ENCODE results near the gene SEC24D.

SEC24D gene

DNA sequence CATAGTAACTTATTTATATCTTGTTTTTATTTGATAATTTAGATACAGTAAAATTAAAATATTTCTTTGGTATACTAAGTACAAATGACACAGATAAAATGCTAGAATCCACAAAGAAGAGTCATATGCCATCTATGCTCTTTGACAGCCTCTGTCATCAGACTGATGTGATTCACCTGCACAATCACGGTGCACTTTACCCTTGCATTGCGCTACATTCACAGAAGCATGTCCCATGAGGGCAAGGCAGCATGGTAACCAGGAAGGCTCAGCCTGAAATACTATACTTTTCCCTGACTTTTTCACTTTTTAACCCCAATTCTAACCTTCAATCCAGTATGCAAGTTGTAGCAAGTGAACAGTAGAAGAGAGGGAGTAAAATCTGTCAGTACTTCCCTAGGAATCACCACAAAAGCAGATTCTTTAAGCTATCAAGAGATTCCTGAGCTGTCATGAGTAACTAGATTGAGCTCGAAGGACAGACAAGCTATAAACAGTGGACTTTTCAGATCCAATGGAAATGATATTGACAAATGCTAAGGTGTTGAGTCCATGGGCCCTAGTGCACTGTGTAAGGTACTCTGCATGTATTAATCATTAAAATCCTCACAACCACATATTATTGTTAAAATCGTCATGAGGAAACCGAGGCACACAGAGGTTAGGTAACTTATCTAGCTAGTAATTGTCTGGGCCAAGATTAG lies 14.2 kb downstream of the SEC24D start:
- no peak for TF ChIP-seq CTCF (IDR thresholded peaks at IDR 0.05; ENCODE audit: insufficient read depth, missing control alignments)
- DNase-seq (ENCODE audit: insufficient read length, low spot score), result no peak
- FAIRE-seq, result no peak

DNA sequence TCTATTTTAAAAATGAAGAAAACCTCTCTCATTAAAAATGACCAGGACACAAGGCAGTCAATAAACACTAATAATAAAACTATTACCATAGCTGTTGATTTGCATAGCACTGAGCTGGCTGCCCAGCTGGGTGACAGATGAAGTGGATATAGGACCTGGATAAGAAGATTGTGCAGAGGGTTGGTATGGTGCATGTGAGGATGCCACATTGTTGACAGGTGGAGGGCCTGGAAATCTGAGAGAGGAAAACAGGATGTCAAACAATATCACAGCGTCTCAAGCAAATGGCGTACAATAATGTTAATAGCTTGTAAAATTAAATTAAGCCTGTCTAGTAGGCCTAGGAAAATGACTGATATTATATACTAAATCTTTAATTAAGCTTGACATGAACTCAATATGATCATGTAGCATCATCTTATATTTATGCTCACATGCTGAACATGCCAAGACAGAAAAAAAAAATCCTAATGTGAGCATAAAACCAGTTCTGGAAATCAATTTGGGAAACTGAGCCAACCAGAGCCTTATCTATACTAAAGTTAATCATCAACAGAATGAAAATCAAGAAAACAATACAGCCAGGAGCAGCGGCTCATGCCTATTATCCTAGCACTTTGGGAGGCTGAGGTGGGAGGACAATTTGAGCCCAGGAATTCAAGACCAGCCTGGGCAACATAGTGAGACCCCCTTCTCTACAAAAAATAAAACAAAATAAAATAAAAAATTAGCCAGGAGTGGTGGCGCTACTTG lies 18.6 kb downstream of the SEC24D start:
- DNase-seq (ENCODE audit: insufficient read length, low spot score) (peak; percentile 45), FAIRE-seq (peak; percentile 71)
- TF ChIP-seq CTCF (IDR thresholded peaks at IDR 0.05; ENCODE audit: insufficient read depth, missing control alignments), result no peak

DNA sequence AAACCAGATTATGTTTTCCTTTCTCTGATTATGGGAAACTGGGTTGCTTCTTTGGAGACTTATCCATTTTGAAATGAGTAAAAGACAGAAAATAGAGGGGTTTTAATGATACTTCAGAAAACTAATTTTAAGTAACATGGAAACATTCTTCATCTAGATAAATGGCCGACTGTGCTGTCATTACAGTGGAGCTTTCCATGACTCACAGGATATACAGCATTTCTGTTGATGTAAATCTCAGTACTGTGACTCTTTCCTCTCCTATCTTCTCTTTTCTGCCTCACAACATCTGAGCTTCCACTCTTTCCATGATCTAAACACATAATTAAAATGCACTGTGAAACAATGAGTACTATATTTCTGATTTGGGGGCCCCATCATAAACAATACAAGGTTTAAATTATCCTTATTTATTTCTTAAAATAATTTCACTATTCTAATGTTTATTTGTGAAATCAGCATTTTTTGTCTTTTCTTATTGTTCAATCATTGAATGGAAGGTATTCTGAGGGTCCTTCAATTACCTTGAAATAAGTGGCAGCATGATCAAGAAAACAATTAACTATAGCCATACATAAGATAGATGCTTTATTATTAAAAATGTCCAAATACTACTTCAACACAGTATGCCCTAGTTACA lies 19.3 kb downstream of the SEC24D start:
- DNase-seq (ENCODE audit: insufficient read length, low spot score) (no peak), FAIRE-seq (no peak)
- no peak for TF ChIP-seq CTCF (IDR thresholded peaks at IDR 0.05; ENCODE audit: insufficient read depth, missing control alignments)

- TF ChIP-seq CTCF (IDR thresholded peaks at IDR 0.05; ENCODE audit: insufficient read depth, missing control alignments), result no peak
- no peak for FAIRE-seq
- DNase-seq (ENCODE audit: insufficient read length, low spot score), result no peak
Measured at GRCh38 chr4:118814891-118815290, 21.0 kb downstream of the SEC24D start.

DNA sequence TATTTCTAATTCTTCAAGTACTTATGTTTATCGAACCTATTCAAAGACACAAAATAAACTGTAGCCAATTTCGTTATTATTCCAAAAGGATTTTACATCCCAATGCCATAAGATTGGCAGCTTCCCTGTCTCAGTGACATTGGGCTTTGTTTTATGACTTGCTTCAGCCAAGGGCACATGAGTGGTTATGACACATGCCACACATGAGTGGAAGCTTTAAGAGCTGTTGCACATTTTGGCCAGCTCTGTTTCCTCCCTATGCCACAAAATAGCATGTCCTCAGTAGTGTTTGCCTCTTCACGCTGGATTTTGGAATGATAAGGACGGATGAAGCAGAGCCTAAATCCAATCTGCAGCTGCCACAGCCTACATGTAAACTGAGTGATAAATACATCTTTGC lies 21.9 kb downstream of the SEC24D start:
- no peak for FAIRE-seq
- DNase-seq (ENCODE audit: insufficient read length, low spot score), result no peak
- no peak for TF ChIP-seq CTCF (IDR thresholded peaks at IDR 0.05; ENCODE audit: insufficient read depth, missing control alignments)

DNA sequence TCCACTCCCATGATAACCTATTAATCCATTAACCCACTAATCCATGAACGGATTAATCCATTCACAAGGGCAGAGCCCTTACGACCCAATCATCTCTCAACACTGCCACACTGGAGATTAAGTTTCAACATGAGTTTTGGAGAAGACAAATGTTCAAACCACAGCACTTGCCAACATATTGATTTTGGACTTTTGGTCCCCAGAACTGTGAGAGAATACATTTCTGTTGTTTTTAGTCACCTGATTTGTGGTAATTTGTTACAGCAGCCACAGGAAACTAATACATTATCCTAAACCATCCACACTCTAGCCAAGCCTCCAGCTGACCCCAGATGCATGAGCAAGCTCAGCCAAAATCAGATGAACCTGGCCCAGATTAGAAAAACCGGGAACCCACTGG lies 22.4 kb downstream of the SEC24D start:
- FAIRE-seq (no peak), DNase-seq (ENCODE audit: insufficient read length, low spot score) (no peak)
- TF ChIP-seq CTCF (IDR thresholded peaks at IDR 0.05; ENCODE audit: insufficient read depth, missing control alignments), result no peak

All from D721Med (cell line).